ENCODE measurements around the gene SUCLA2.
"Not testable (repeated sequence)": the region's sequence is repeated elsewhere in the genome, so short reads cannot be mapped to it uniquely, and the experiment has no call there.

Gene SUCLA2

DNA sequence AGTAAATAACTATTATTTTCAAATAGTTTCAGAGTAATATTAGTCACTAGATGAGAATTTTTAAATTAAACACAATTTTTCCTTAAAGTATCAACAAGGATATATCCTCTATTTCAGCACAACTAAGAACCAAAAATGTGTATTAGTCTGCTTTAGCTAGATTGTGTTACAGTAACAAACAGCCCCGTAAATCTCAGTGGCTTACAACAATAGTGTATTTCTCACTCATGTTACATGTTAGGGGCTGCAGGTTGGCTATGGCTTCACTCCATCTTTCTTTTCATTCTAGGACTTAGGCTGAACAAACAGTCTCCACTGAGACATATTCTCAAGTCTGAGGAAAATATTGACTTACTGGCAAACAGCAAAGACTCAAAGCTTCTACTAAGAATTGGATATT lies 11.6 kb upstream of the SUCLA2 start:
- no peaks in the 10 kb centered on the region for H3K27me3 ChIP-seq (ENCODE audit: low read depth)
- H3K9me3 ChIP-seq, result no peaks in the 10 kb centered on the region
- no peak overlapping the region for H3K4me3 ChIP-seq
- DNase-seq (ENCODE audit: low spot score in 2 of 2), result no peak
- no peaks in the 10 kb centered on the region for H3K36me3 ChIP-seq (replicated peaks)
- in situ Hi-C loops (cut with MboI; ENCODE audit: low sequenced_read_pairs), result no loop called here
- no peaks in the 10 kb centered on the region for H3K4me1 ChIP-seq

DNA sequence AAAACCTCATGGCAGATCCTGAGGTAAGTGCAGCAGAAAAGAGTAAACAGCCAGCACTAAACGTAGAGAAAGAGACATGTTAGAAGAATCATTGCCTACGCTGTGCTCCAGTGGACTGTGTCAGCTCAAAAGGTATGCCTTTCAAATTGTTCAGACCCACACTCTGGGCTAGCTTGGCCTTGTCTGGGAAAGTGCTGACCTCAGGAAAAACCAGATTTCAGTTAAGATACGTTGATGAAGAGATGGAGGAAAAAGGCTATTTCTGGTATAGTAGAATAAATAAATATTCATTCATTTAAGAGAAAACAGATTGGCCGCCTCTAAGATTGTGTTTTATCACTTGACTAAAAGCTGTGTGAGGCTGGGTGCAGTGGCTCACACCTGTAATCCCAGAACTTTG lies 9.6 kb upstream of the SUCLA2 start:
- DNase-seq (ENCODE audit: low spot score in 2 of 2), result no peak
- H3K4me1 ChIP-seq, result no peaks in the 10 kb centered on the region
- no peaks in the 10 kb centered on the region for H3K27me3 ChIP-seq (ENCODE audit: low read depth)
- no peaks in the 10 kb centered on the region for H3K36me3 ChIP-seq (replicated peaks)
- no peak overlapping the region for H3K4me3 ChIP-seq
- in situ Hi-C loops (cut with MboI; ENCODE audit: low sequenced_read_pairs), result no loop called here
- H3K9me3 ChIP-seq, result no peaks in the 10 kb centered on the region

DNA sequence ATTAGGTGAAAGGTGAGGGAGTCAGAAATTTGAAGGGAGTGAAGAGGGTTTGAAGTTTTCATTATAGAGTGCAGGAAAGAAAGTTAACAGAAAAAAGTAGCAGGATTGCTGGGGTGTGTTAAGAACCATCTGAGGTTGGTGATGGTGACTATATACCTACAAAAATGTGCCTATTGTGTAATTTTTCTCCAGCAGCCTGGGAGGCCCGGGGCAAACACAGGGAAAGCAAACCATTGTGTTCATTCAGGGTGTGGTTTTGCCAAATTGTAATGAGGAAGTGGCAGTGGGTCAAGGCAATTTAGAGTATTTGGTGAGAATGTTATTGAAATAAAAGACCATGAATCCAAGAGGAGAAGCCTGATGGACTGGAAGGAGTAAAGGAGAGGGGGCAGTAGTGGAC lies 8.2 kb upstream of the SUCLA2 start:
- Histone ChIP-seq H3K36me3 (replicated peaks) (no peaks in the 10 kb centered on the region), H3K27me3 (ENCODE audit: low read depth) (no peaks in the 10 kb centered on the region), H3K9me3 (no peaks in the 10 kb centered on the region), H3K4me3 (no peak overlapping the region), H3K4me1 (no peaks in the 10 kb centered on the region)
- no peak for DNase-seq (ENCODE audit: low spot score in 2 of 2)
- in situ Hi-C loops (cut with MboI; ENCODE audit: low sequenced_read_pairs), result no loop called here

DNA sequence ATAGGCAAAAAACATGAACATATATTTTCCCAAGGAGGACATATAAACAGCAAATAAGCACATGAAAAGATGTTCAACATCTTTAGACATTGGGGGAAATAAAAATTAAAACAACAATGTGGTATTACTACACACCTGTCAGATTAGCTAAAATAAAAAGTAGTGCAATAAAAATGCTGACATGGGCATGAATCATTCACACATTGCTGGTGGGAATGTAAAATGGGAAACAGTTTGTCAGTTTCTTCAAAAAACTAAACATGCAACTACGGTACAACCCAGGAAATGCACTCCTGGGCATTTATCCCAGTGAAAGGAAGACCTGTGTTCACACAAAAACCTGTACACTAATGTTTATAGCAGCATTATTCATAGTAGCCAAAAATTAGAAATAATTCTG lies 5.3 kb upstream of the SUCLA2 start:
- H3K4me1 ChIP-seq, result peaks cover 6% of the 10 kb centered on the region
- H3K36me3 ChIP-seq (replicated peaks), result no peaks in the 10 kb centered on the region
- no peaks in the 10 kb centered on the region for H3K9me3 ChIP-seq
- DNase-seq (ENCODE audit: low spot score in 2 of 2), result no peak
- no peak overlapping the region for H3K4me3 ChIP-seq
- H3K27me3 ChIP-seq (ENCODE audit: low read depth), result no peaks in the 10 kb centered on the region
- in situ Hi-C loops (cut with MboI; ENCODE audit: low sequenced_read_pairs), result no loop called here

DNA sequence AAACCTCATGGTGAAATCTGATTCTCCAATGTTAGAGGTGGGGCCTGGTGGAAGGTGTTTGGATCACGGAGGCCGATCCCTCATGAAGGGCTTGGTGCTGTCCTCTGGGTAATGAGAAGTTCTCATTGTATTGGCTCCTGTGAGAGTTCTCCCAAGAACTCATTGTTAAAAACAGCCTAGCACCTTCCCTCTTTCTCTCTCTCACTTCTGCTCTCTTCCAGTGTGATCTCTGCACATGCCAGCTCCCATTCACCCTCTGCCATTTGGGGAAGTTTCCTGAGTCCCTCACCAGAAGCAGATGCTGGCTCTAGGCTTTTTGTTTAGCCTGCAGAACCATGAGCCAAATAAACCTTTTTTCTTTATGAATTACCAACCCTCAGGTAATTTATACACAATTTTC lies 3.1 kb upstream of the SUCLA2 start:
- Histone ChIP-seq H3K36me3 (replicated peaks) (peaks cover 3% of the 10 kb centered on the region; the same call in 1 of the 2 replicates), H3K9me3 (no peaks in the 10 kb centered on the region), H3K4me3 (no peak overlapping the region), H3K4me1 (peaks cover 11% of the 10 kb centered on the region), H3K27me3 (ENCODE audit: low read depth) (no peaks in the 10 kb centered on the region)
- no peak for DNase-seq (ENCODE audit: low spot score in 2 of 2)
- in situ Hi-C loops (cut with MboI; ENCODE audit: low sequenced_read_pairs), result no loop called here

DNA sequence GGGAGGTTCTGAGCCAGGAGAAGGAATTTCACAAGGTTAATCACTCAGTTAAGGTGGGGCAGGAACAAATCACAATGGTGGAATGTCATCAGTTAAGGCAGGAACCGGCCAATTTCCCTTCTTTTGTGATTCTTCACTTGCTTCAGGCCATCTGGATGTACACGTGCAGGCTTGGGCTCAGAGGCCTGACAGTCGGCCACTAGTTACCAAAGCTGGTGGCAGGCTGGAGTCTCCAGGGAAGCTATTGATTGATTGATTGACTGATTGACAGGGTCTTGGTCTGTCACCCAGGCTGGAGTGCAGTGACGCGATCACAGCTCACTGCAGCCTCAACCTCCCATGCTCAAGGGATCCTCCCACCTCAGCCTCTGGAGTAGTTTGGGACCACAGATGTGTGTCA lies 926 bp upstream of the SUCLA2 start:
- H3K4me3 ChIP-seq; H3K9me3 ChIP-seq; in situ Hi-C loops (cut with MboI; ENCODE audit: low sequenced_read_pairs); H3K27me3 ChIP-seq (ENCODE audit: low read depth); H3K36me3 ChIP-seq (replicated peaks): not testable (repeated sequence)
- H3K4me1 ChIP-seq, result peaks cover 11% of the 10 kb centered on the region
- peak in 1 of 2 experiments; percentile 21 for DNase-seq (ENCODE audit: low spot score in 2 of 2)

DNA sequence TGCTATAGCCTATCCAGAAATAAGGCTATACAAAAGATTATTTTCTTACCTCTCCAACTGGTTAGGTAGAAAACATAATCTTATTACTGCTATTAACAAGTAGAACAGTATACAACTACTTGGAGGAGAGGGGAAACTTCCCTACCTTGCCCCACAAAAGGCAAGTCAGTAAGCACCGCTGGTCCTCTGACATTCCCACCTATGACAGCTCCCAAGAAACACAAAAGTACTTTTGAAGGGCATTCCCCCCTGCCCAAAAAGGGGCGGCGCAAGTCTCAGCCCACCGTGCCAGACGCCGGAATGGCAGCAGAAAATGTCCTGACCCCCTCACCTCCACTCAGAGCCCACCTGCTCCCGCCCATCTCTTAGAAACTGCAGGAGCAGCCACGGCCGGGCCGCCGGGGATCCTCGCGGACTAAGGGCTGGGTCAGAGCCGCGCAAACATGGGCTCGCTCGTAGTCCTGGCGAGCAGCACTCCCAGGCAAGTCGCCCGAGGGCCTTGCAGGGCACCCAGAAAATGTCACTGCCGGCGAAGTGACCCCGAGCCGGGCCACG lies 437 bp downstream of the SUCLA2 start:
- Histone ChIP-seq H3K27me3 (ENCODE audit: low read depth) (no peaks in the 10 kb centered on the region), H3K4me1 (peaks cover 11% of the 10 kb centered on the region), H3K9me3 (no peaks in the 10 kb centered on the region), H3K4me3 (peak overlapping the region; percentile 96), H3K36me3 (replicated peaks) (peaks cover 12% of the 10 kb centered on the region)
- in situ Hi-C loops (cut with MboI; ENCODE audit: low sequenced_read_pairs), result no loop called here
- DNase-seq (ENCODE audit: low spot score in 2 of 2), result peak in 1 of 2 experiments; percentile 39

DNA sequence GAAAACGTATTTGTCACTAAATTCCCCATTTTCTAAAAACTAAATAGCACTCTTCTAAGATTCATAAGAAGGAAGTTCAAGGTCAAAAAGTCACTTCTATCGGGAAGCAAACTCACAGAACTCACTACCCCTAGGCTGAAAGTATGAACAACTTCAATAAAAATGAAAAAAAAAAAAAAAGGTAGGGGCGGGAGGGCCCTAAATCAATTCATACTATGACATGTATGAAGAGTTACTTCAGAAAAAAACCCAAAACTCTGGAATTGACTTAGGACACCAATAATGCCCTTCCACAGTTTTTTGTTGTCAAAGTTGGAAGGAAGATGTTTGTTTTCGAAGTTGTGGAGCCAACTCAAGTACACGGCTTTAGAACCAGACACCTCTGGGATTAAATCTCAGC lies 1.1 kb downstream of the SUCLA2 start:
- H3K9me3 ChIP-seq, result no peaks in the 10 kb centered on the region
- peaks cover 12% of the 10 kb centered on the region for H3K36me3 ChIP-seq (replicated peaks)
- no peak for DNase-seq (ENCODE audit: low spot score in 2 of 2)
- peak overlapping the region; percentile 96 for H3K4me3 ChIP-seq
- H3K4me1 ChIP-seq, result peaks cover 11% of the 10 kb centered on the region
- in situ Hi-C loops (cut with MboI; ENCODE audit: low sequenced_read_pairs), result no loop called here
- H3K27me3 ChIP-seq (ENCODE audit: low read depth), result no peaks in the 10 kb centered on the region

DNA sequence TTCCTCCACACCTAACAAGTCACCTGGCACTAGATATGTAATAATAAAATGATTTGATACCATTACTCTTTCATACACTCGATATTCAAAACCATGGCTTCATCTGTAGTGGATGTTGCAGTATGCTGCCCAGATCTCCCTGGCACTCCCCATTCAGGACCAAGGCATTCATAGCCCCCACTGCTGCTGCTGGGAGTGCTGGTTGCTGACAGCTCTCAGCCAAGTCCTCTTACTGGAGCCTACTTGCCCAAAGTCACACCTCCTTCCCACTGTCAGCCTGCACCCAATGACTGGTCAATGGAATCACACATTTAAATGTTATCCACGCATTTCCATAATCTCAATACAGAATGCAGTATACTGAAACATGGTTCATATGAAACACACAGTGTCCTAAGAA lies 3.7 kb downstream of the SUCLA2 start:
- Histone ChIP-seq H3K9me3 (no peaks in the 10 kb centered on the region), H3K36me3 (replicated peaks) (peaks cover 22% of the 10 kb centered on the region), H3K4me3 (no peak overlapping the region), H3K27me3 (ENCODE audit: low read depth) (no peaks in the 10 kb centered on the region), H3K4me1 (peaks cover 11% of the 10 kb centered on the region)
- in situ Hi-C loops (cut with MboI; ENCODE audit: low sequenced_read_pairs), result no loop called here
- DNase-seq (ENCODE audit: low spot score in 2 of 2), result no peak

DNA sequence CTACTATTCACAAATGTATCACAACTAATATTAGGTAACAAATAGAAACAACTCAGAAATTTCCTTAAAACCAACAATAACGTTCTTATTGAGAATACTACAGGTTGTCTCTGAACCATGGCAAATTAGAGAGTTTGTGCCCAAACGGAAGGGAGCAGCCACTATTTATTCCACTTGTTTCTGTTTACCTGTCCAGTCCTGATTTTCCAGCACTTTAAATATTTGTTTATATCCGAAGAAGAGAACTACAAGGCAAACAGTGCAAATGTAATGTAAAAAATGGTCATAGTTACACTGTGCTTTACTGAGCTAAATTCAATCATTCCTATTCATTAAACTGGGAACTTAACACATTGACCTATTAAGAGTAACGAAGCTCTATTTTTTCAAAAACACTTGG lies 9.2 kb downstream of the SUCLA2 start:
- in situ Hi-C loops (cut with MboI; ENCODE audit: low sequenced_read_pairs), result no loop called here
- no peaks in the 10 kb centered on the region for H3K27me3 ChIP-seq (ENCODE audit: low read depth)
- DNase-seq (ENCODE audit: low spot score in 2 of 2), result no peak
- H3K36me3 ChIP-seq (replicated peaks), result peaks cover 37% of the 10 kb centered on the region
- H3K4me1 ChIP-seq, result no peaks in the 10 kb centered on the region
- no peak overlapping the region for H3K4me3 ChIP-seq
- no peaks in the 10 kb centered on the region for H3K9me3 ChIP-seq

DNA sequence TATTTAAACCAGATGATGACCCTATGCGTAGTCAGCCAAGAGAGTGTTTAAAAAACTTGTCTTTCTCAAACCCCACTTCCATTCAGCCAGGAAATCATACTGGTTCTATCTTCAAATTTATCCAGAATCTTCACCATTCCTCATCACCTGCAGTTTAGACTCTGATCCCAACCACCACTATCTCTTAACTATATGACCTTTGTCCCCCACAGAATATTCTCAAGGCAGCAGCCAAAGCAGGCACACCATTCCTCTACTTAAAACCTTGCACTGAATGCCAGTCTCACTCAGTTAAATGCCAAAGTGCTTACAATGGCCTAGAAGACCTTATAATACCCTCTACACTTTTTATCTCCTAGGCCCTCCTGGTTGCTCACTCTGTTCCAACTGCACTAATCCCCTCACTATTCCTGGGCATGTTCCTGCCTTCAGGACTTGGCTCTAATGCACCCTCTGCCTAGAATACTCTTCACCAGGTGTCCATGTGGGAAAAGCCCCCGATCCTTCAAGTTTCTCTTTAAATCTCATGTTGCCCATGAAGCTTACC lies 10.1 kb downstream of the SUCLA2 start:
- in situ Hi-C loops (cut with MboI; ENCODE audit: low sequenced_read_pairs), result no loop called here
- Histone ChIP-seq H3K4me1 (no peaks in the 10 kb centered on the region), H3K36me3 (replicated peaks) (peaks cover 40% of the 10 kb centered on the region), H3K4me3 (no peak overlapping the region), H3K9me3 (no peaks in the 10 kb centered on the region), H3K27me3 (ENCODE audit: low read depth) (no peaks in the 10 kb centered on the region)
- DNase-seq (ENCODE audit: low spot score in 2 of 2), result no peak

DNA sequence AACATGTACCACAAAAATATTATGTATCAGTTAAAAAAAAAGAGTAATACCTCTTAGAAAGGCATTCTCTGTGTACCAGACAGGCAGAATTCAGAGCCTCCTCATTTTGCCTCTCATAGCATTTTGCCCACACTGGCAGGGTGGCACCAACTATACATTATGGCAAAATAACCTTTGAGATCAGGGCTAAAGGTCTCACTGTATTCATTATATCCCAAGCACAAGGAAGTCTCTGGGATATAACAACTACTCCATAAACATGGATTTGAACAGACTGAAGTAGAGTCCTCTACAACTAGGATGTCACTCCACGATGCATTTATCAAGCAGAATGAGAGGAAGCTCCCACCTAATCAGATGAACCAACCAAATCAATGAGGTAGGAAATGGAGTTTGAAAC lies 10.6 kb downstream of the SUCLA2 start:
- Histone ChIP-seq H3K4me3 (no peak overlapping the region), H3K4me1 (no peaks in the 10 kb centered on the region), H3K27me3 (ENCODE audit: low read depth) (no peaks in the 10 kb centered on the region), H3K9me3 (no peaks in the 10 kb centered on the region), H3K36me3 (replicated peaks) (peaks cover 43% of the 10 kb centered on the region)
- in situ Hi-C loops (cut with MboI; ENCODE audit: low sequenced_read_pairs), result no loop called here
- DNase-seq (ENCODE audit: low spot score in 2 of 2), result no peak

DNA sequence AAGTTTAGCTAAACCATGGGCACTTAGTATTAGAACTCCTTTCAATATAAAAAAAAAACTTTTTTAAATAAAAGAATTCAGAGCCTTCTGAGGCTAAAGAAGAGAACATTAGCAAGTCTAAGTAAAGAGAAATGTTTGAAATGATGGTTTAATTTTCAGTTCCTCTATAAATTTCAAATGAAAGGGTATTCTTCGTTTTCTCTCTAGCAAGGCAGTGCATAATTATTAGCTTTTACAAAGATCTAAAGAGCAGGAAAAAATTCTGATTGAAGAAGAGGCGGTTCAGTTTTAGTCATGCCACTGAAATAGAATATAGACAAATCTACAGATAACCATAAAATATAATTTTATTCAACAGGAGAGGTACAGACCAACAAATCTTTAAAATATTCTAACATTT lies 18.0 kb downstream of the SUCLA2 start:
- no peak overlapping the region for H3K4me3 ChIP-seq
- in situ Hi-C loops (cut with MboI; ENCODE audit: low sequenced_read_pairs), result no loop called here
- no peaks in the 10 kb centered on the region for H3K27me3 ChIP-seq (ENCODE audit: low read depth)
- DNase-seq (ENCODE audit: low spot score in 2 of 2), result no peak
- H3K9me3 ChIP-seq, result no peaks in the 10 kb centered on the region; the same call in 1 of the 2 replicates
- peaks cover 30% of the 10 kb centered on the region for H3K36me3 ChIP-seq (replicated peaks)
- H3K4me1 ChIP-seq, result no peaks in the 10 kb centered on the region

DNA sequence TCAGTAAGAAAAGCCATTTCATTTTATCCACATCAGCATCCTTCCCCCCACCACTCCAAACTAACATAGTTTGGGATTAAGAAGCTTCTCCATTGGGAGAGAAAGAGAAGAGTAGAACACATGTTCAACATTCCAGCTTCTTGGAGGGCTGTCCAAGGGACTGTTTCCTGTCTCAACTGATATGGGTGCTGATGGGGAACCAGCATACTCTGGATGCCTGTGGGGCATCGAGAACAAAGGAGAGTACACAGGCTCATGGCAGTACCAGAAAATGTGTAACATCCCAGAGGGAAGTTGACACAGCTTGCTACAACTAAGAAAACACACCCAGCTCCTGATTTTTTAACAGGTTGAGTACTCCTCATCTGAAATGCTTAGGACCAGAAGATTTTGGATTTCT lies 24.7 kb downstream of the SUCLA2 start:
- Histone ChIP-seq H3K4me1 (no peaks in the 10 kb centered on the region), H3K36me3 (replicated peaks) (peaks cover 15% of the 10 kb centered on the region), H3K9me3 (no peaks in the 10 kb centered on the region; the same call in 1 of the 2 replicates), H3K27me3 (ENCODE audit: low read depth) (no peaks in the 10 kb centered on the region), H3K4me3 (no peak overlapping the region)
- in situ Hi-C loops (cut with MboI; ENCODE audit: low sequenced_read_pairs), result no loop called here
- DNase-seq (ENCODE audit: low spot score in 2 of 2), result no peak

DNA sequence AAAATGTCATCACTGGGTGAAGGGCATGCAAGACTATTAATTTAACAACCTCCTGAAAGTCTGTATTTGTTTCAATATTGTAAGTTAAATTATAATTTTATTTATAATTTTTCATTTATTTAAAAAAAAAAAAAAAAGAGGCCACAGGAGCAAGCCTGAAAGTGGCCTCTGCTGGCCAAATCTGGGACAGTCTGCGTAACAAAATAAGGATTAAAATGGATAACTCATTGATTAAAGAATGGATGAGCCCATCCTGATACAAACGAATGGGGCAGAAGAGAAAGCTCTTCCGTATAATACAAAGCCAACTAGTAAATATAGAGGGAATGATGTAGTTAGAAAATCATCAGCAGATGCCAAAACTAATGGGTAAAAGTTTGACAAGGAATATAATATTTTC lies 36.2 kb downstream of the SUCLA2 start:
- in situ Hi-C loops (cut with MboI; ENCODE audit: low sequenced_read_pairs), result no loop called here
- no peak for DNase-seq (ENCODE audit: low spot score in 2 of 2)
- Histone ChIP-seq H3K4me3 (no peak overlapping the region), H3K36me3 (replicated peaks) (peaks cover 37% of the 10 kb centered on the region), H3K4me1 (no peaks in the 10 kb centered on the region), H3K27me3 (ENCODE audit: low read depth) (no peaks in the 10 kb centered on the region), H3K9me3 (peaks cover 19% of the 10 kb centered on the region)

All from HAP-1 (cell line).